ENCODE measurements around the gene UGT3A2.

GRCh38 chr5:36006163-36006562 is 60.5 kb downstream of the UGT3A2 start:
- TF ChIP-seq KDM5A (IDR thresholded peaks at IDR 0.05; ENCODE audit: low read length) (no peak), ZNF274 (IDR thresholded peaks at IDR 0.05; ENCODE audit: borderline replicate concordance, extremely low read depth, low read length) (no peak), CEBPB (IDR thresholded peaks at IDR 0.05; ENCODE audit: low read depth, low read length) (no peak), CBX5 (IDR thresholded peaks at IDR 0.05; ENCODE audit: low read depth, low read length) (no peak), BRCA1 (IDR thresholded peaks at IDR 0.05; ENCODE audit: low read depth, low read length) (no peak), RXRA (IDR thresholded peaks at IDR 0.05; ENCODE audit: insufficient read depth, low read depth, low read length) (no peak), POLR2AphosphoS5 (IDR thresholded peaks at IDR 0.05; ENCODE audit: low read depth, low read length) (no peak), CTCF (IDR thresholded peaks at IDR 0.05; ENCODE audit: control extremely low read depth in 1 of 3, insufficient read depth in 1 of 3, low read depth in 1 of 3, low read length in 3 of 3) (no peak), ATF2 (IDR thresholded peaks at IDR 0.05; ENCODE audit: low read length) (no peak)
- TF ChIP-seq, protein P1, sequence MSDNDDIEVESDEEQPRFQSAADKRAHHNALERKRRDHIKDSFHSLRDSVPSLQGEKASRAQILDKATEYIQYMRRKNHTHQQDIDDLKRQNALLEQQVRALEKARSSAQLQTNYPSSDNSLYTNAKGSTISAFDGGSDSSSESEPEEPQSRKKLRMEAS (IDR thresholded peaks at IDR 0.05): no peak

Data from H1 (cell line).